CD4-positive, alpha-beta T cell (primary cell): ENCODE results near the gene RASA3. TPM values are rescaled to one million over a fixed set of nuclear protein-coding genes. Genes with fewer than 3 reads are reported as not detected.
A peak's percentile ranks its signal among the peaks of the same experiment; 100 is the strongest.

Experiments
- ATAC-seq: fragments of 200-7000 bp; cut with Tn5 transposase; one replicate; pipeline ENCODE4 v1.10.0; 2022; ENCODE audit warnings: mild to moderate bottlenecking; ENCODE audit not compliant: poor library complexity
- CTCF ChIA-PET: fragments of 350-600 bp; sonication (Branson Sonifier 250); formaldehyde crosslinking; loops from one replicate; lab custom pipeline; 2021; ENCODE audit warnings: antibody characterized with exemption, inconsistent platforms; lab: Charles Lee
- POLR2A ChIA-PET: fragments of 350-600 bp; sonication (Branson Sonifier 250); formaldehyde crosslinking; loops from one replicate; lab custom pipeline; 2021; ENCODE audit warnings: antibody characterized with exemption, inconsistent platforms; lab: Charles Lee
- DNase-seq, 14 experiments: peaks; one replicate each; pipeline ENCODE4 v3.0.0-alpha.2; 2013 to 2020; ENCODE audit warnings: mixed read lengths in 2 of 14
- H3K27ac ChIP-seq, 2 donors: one replicate each; pipeline versions ENCODE4 v1.5.1 to v1.7.0; 2013; ENCODE audit warnings: low read length in 2 of 2, low read depth in 1 of 2, mild to moderate bottlenecking in 1 of 2
- H3K27me3 ChIP-seq, 2 experiments: 1 replicate in 1 of 2; 2 replicates in 1 of 2; pipeline versions ENCODE4 v1.6.1 to v1.7.0; 2013; ENCODE audit warnings: low read length in 2 of 2, control low read depth in 1 of 2, mild to moderate bottlenecking in 1 of 2, moderate library complexity in 1 of 2; ENCODE audit not compliant: insufficient read depth in 2 of 2, control insufficient read depth in 1 of 2
- H3K36me3 ChIP-seq: one replicate; pipeline ENCODE4 v1.6.1; 2013; ENCODE audit warnings: low read length, control low read depth; ENCODE audit not compliant: insufficient read depth
- H3K4me1 ChIP-seq: one replicate; pipeline ENCODE4 v1.6.1; 2013; ENCODE audit warnings: low read length, control low read depth; ENCODE audit not compliant: insufficient read depth
- H3K4me3 ChIP-seq: one replicate; pipeline ENCODE4 v1.5.1; 2013; ENCODE audit warnings: mild to moderate bottlenecking, low read length, moderate library complexity
- H3K9me3 ChIP-seq, 2 experiments: 1 replicate in 1 of 2; 2 replicates in 1 of 2; pipeline versions ENCODE4 v1.6.1 to v1.7.0; 2013; ENCODE audit warnings: low read length in 2 of 2, mild to moderate bottlenecking in 2 of 2, control low read depth in 1 of 2, moderate library complexity in 1 of 2; ENCODE audit not compliant: control insufficient read depth in 1 of 2, insufficient read depth in 1 of 2
- H3K27ac Mint-ChIP-seq: one replicate; pipeline ENCODE4 v1.8.0; 2020; ENCODE audit warnings: mixed read lengths
- H3K27me3 Mint-ChIP-seq: one replicate; pipeline ENCODE4 v1.8.0; 2021; ENCODE audit warnings: mixed read lengths
- H3K36me3 Mint-ChIP-seq: one replicate; pipeline ENCODE4 v1.8.0; 2021; ENCODE audit warnings: low read depth, mixed read lengths
- H3K4me1 Mint-ChIP-seq: one replicate; pipeline ENCODE4 v1.8.0; 2021; ENCODE audit warnings: low read depth, mixed read lengths
- H3K4me3 Mint-ChIP-seq: one replicate; pipeline ENCODE4 v1.8.0; 2020; ENCODE audit warnings: mild to moderate bottlenecking, mixed read lengths
- H3K9me3 Mint-ChIP-seq: one replicate; pipeline ENCODE4 v1.8.0; 2020; ENCODE audit warnings: mixed read lengths
- intact Hi-C, 2 experiments: fragments of 100-400 bp; cut with DNase I in 1 of 2; cut with micrococcal nuclease in 1 of 2; formaldehyde crosslinking; loops; one replicate each; pipeline versions ENCODE4 v1.15.1 to v1.9.0; 2023 to 2025; cut with DNase I, micrococcal nuclease
- total RNA-seq, 174 experiments: library from RNA in 2 of 174; stranded (reverse) in 2 of 174; gene quantifications; one replicate each; pipeline ENCODE4 v1.2.3 and lab custom pipeline; 2021 to 2026
- TF ChIP-seq, protein P1 (sequence below): fragments of 200-600 bp; IDR thresholded peaks from one replicate; pipeline ENCODE4 v1.8.0; 2022; ENCODE audit warnings: antibody characterized with exemption, mild to moderate bottlenecking

RASA3 gene
- total RNA-seq, 2 experiments from 2014 or later, result 181 to 184 TPM

GRCh38 chr13:114055766-114056165 is 76.7 kb downstream of the RASA3 start:
- no peaks in the 10 kb centered on the region for H3K9me3 ChIP-seq
- peaks cover 92% of the 10 kb centered on the region for H3K36me3 ChIP-seq
- no peaks in the 10 kb centered on the region for H3K9me3 Mint-ChIP-seq
- no peak overlapping the region for H3K27ac ChIP-seq
- no peaks in the 10 kb centered on the region for H3K27me3 Mint-ChIP-seq
- TF ChIP-seq, protein P1, sequence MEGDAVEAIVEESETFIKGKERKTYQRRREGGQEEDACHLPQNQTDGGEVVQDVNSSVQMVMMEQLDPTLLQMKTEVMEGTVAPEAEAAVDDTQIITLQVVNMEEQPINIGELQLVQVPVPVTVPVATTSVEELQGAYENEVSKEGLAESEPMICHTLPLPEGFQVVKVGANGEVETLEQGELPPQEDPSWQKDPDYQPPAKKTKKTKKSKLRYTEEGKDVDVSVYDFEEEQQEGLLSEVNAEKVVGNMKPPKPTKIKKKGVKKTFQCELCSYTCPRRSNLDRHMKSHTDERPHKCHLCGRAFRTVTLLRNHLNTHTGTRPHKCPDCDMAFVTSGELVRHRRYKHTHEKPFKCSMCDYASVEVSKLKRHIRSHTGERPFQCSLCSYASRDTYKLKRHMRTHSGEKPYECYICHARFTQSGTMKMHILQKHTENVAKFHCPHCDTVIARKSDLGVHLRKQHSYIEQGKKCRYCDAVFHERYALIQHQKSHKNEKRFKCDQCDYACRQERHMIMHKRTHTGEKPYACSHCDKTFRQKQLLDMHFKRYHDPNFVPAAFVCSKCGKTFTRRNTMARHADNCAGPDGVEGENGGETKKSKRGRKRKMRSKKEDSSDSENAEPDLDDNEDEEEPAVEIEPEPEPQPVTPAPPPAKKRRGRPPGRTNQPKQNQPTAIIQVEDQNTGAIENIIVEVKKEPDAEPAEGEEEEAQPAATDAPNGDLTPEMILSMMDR, result no peak
- peaks cover 80% of the 10 kb centered on the region for H3K36me3 Mint-ChIP-seq
- H3K4me3 Mint-ChIP-seq, result no peak overlapping the region
- peaks cover 87% of the 10 kb centered on the region for H3K4me1 ChIP-seq
- H3K27ac Mint-ChIP-seq, result peak overlapping the region; percentile 78
- DNase-seq (no peak), ATAC-seq (no peak)
- no peaks in the 10 kb centered on the region for H3K27me3 ChIP-seq
- intact Hi-C loops, result no loop called here
- no peak overlapping the region for H3K4me3 ChIP-seq
- H3K4me1 Mint-ChIP-seq, result peaks cover 61% of the 10 kb centered on the region
- ChIA-PET POLR2A (no interaction called here), CTCF (no interaction called here)

GRCh38 chr13:114054830-114055439 is 77.5 kb downstream of the RASA3 start:
- DNase-seq, result no peak
- CTCF ChIA-PET, result no interaction called here
- peaks cover 85% of the 10 kb centered on the region for H3K36me3 Mint-ChIP-seq
- Histone ChIP-seq H3K4me1 (peaks cover 87% of the 10 kb centered on the region), H3K36me3 (peaks cover 92% of the 10 kb centered on the region), H3K4me3 (no peak overlapping the region), H3K27ac (no peak overlapping the region), H3K27me3 (no peaks in the 10 kb centered on the region), H3K9me3 (no peaks in the 10 kb centered on the region)
- POLR2A ChIA-PET, result no interaction called here
- TF ChIP-seq, protein P1, result no peak
- no peaks in the 10 kb centered on the region for H3K9me3 Mint-ChIP-seq
- peak overlapping the region; percentile 78 for H3K27ac Mint-ChIP-seq
- ATAC-seq, result peak; percentile 11
- intact Hi-C loops, result no loop called here
- peaks cover 64% of the 10 kb centered on the region for H3K4me1 Mint-ChIP-seq
- H3K4me3 Mint-ChIP-seq, result peak overlapping the region; percentile 30
- H3K27me3 Mint-ChIP-seq, result no peaks in the 10 kb centered on the region

- peak in 2 of 14 experiments; percentile 23 to 48 for DNase-seq
- POLR2A ChIA-PET, result no interaction called here
- peak overlapping the region; percentile 30 for H3K4me3 Mint-ChIP-seq
- Histone ChIP-seq H3K4me1 (peaks cover 87% of the 10 kb centered on the region), H3K27ac (no peak overlapping the region), H3K9me3 (no peaks in the 10 kb centered on the region), H3K4me3 (no peak overlapping the region), H3K27me3 (no peaks in the 10 kb centered on the region), H3K36me3 (peaks cover 91% of the 10 kb centered on the region)
- peaks cover 63% of the 10 kb centered on the region for H3K4me1 Mint-ChIP-seq
- no peaks in the 10 kb centered on the region for H3K9me3 Mint-ChIP-seq
- H3K27ac Mint-ChIP-seq, result peak overlapping the region; percentile 47
- peaks cover 85% of the 10 kb centered on the region for H3K36me3 Mint-ChIP-seq
- intact Hi-C loops, result no loop called here
- TF ChIP-seq, protein P1, result no peak
- peak; percentile 56 for ATAC-seq
- CTCF ChIA-PET, result no interaction called here
- no peaks in the 10 kb centered on the region for H3K27me3 Mint-ChIP-seq
These were observed 78.2 kb downstream of the RASA3 start for GRCh38 chr13:114054264-114054663.
